HG02759 (cell line): Measurements from ENCODE around the gene SKOR2.
A peak's percentile ranks its signal among the peaks of the same experiment; 100 is the strongest.
"Not testable (repeated sequence)": the region's sequence is repeated elsewhere in the genome, so short reads cannot be mapped to it uniquely, and the experiment has no call there.

Experiments
- ATAC-seq: cut with Tn5 transposase; IDR thresholded peaks from one replicate; pipeline ENCODE4 v1.9.1; 2021; ENCODE audit warnings: mild to moderate bottlenecking, moderate library complexity; ENCODE audit not compliant: unreplicated experiment

SKOR2 gene

DNA sequence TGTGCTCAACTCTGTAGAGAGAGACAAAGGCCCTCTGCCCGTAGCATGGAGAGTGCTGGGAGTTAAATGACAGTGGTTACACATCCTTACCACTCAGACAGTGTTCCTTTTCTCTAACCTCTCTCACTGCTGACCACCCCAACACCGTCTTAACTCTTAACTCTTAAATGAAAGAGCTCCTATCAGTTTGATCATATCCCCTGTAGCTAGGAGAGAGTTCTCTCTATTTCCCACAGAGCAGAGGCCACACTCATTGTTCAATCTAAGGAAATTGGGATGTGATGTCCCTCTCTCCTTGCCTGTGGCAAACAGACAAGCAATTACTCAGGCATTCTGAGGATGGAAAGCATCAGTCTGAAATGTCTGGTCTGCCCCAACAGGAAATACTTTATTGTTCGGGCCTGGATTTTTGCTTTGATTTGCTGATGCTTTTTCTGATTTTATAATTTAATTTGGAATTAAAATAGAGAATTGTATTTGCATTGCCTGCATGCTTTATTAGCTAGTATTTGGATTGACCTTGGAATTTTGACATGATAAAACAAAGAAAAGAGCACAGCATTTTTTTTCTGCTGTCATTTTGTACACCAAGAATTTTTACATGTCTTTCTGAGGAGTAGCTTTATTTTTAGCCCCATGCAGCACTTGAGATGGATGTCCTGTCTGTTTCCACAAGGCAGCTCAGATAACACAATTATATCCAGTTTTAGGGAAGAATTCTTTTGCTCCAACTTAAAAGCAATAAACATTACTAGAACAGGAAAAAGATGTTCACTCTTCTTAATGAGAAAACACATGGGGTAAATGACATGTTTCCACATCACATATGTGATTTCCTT is 47.6 kb downstream of the SKOR2 start:
- no peak for ATAC-seq

DNA sequence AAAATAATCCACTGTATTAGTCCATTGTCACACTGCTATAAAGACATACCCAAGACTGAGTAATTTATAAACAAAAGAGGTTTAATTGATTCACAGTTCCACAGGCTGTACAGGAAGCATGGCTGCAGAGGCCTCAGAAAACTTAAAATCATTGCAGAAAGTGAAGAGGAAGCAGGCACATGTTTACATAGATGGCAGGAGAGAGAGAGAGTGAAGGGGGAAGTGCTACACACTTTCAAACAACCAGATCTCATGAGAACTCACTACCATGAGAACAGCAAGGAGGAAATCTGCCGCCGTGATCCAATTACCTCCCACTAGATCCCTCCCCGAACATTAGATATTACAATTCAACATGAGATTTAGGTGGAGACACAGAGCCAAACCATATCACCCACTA is 55.5 kb downstream of the SKOR2 start:
- ATAC-seq: not testable (repeated sequence)

GRCh38 chr18:47191961-47192360 is 59.5 kb downstream of the SKOR2 start:
- no peak for ATAC-seq

DNA sequence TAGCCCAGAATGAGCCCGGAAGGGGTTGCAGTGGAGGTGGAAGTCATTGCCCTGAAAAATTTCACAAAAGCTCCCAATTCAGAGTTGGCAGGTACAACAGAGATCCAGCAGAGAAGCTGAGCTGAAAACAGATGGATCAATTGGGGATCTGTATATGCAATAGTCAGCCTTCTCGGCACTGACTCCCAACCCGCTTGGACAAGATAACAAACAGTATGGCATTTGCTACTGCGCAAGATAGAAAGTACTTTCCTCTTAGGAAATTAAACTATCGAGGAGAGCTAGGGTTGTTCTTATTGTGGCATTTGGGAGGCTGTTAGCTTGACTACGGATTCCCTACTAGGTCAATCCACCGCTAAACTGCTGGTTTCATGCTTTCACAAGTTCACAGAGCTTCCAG is 63.7 kb downstream of the SKOR2 start:
- no peak for ATAC-seq

DNA sequence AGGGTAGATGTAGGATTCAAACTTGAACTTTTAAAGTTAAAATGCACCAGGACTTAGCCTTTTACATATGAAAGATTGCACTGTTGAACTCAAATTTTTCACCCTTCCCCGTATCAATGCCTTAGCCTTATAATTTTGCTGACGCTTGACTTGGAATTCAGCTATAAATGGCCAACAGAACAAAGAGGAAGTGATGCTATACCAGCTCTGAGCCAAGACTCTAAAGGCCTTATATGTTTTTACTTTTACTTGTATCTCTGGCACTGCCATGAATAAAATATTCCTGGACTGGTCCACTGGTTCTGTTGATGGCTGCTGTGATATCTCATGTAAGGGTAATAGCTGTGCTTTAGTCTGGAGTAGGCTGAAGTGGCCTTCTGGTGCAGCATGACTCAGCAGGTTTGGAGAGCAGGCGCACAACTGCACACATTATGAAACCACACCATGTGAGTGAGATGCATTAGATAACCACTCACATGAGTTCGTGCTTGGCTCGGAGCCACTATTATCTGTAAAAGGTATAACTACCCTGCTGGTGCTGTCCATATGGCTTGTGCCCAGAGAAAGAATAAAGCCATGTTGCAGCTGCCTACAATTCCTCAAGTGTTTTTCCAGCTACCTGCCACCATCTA is 66.9 kb downstream of the SKOR2 start:
- ATAC-seq: no peak

- ATAC-seq: not testable (repeated sequence)
Observed at GRCh38 chr18:47182156-47182555, 69.3 kb downstream of the SKOR2 start.

- no peak for ATAC-seq
Observed at GRCh38 chr18:47180765-47181164, 70.7 kb downstream of the SKOR2 start.

DNA sequence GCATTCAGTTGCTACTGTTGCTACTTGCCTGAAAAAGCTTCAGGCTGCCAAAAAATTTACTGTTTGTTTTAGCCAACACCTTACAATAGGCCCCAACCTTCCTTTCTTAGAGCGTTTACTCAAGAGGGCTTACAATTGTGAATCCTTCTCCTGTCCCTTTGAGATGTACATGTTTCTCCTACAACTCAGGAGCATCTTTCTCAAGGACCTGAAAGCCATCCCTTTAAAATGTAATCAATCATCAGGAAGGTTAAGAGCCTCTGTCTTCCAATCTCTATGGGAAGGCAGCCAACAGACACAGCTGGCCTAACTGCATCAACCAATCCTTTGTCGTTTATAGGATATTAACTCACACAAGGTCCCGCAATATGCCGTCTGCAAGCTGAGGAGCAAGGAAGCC is 71.9 kb downstream of the SKOR2 start:
- no peak for ATAC-seq

DNA sequence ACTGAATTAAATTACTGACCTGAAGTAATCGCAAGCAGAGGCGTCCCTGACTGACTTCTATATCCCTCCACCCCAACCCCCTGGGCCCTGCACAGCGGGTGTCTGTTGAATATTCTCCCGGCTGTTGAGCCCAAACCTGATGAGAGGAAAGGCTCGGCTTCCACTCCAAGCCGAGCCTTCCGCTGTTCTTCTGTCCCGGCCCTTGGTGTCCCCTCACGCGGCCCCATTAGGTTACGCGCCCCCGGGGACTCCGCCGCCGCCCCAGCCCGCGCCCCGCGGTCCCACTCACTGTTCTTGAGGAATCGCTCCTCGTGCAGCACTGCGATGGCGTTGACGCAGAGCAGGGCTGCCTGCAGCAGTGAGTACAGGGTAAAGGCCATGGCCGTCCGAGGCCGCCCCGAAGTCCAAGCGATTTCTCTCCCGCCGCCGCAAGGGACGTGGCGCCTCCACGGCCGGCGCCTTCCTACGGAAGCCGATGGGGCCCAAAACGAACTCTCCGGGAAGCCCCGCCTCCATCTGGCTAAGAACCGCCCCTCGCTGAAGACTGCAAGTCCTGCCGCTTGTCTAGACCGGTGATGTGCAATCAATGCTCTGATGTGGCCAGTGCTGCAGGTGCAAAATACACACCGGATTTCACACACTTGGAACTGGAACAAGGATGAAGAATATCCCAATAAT is 75.4 kb downstream of the SKOR2 start, which contains the start of gene IER3IP1:
IER3IP1 (minus strand) TSS at position 467 of the 678 bp plus-strand sequence; CDS start at position 380, 87 bp downstream.
- peak; percentile 92 for ATAC-seq

GRCh38 chr18:47175283-47175897 is 76.1 kb downstream of the SKOR2 start:
- ATAC-seq: peak; percentile 18

DNA sequence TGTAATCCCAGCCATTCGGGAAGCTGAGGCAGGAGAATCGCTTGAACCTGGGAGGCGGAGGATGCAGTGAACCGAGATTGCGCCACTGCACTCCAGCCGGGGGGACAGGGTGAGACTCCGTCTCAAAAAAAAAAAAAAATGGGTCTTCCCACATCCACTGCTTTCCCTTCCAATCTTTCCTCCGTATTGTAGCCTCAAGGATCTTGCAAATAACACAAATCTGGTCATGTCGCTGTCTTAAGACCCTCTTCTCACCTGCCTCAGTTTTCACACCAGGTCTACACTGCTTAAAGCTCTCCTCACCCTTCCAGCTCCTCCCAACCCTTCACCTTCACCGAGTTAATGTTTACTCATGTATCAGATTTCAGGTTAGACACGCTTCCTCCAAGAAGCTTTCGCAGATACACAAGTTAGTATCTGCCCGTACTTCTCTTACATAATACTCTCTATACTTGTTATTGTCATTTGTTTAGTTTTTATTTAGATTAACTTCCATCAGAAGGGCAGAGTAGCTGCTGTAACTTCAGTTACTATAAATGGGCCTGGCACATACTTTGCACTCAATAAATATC is 76.8 kb downstream of the SKOR2 start:
- no peak for ATAC-seq

DNA sequence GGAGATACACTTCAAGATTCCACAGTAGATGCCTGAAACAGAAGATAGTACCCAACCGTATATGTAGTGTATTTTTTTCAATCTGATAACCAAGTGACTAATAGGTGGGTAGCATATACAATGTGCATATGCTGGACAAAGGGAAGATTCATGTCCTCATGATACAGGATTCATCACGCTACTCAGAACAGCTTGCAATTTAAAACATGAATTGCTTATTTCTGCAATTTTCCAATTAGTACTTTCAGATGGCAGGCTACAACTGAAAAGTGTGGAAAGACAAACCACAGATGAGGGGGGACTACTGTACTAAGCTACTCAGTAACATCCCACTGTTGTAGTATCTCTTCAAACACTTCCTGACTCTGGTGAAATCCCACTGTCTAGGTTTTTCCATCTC is 79.0 kb downstream of the SKOR2 start:
- no peak for ATAC-seq

DNA sequence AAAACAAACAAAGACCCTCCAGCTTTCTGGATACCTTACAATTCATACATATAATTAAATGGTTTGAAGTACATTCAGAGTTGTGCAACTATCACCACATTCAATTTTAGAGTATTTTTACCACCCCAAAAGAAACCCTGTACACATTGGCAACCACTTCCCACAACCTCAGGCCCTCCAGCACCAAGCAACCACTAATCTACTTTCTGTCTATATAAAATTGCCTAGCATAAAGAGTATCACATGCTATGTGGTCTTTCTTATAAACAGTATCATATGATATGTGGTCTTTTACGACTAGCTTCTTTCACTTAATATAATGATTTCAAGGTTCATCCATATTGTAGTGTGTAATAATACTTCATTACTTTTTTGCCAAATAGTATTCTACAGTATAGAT is 82.5 kb downstream of the SKOR2 start:
- no peak for ATAC-seq

- ATAC-seq: no peak
Observed at GRCh38 chr18:47168509-47168908, 83.0 kb downstream of the SKOR2 start.

GRCh38 chr18:47166294-47166693 is 85.2 kb downstream of the SKOR2 start:
- no peak for ATAC-seq

GRCh38 chr18:47163241-47163640 is 88.2 kb downstream of the SKOR2 start:
- ATAC-seq: peak; percentile 90

DNA sequence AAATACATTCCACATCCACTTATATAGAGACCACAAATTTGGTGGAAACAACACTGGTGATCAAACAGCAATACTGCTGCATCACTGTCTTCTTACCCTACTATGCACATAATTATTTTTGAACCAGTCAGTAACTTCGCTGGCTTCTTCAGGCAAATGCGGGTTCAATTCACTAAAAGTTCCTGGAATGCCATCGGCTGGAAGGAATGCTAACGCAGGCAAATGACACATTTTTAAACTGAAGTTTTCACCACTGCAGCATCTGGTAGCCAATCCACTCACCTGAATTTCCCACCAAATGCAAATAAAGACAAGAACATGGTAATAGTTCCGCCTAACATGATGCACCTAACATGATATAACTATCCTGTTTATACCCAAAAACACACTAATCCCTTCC is 91.2 kb downstream of the SKOR2 start:
- ATAC-seq: no peak

DNA sequence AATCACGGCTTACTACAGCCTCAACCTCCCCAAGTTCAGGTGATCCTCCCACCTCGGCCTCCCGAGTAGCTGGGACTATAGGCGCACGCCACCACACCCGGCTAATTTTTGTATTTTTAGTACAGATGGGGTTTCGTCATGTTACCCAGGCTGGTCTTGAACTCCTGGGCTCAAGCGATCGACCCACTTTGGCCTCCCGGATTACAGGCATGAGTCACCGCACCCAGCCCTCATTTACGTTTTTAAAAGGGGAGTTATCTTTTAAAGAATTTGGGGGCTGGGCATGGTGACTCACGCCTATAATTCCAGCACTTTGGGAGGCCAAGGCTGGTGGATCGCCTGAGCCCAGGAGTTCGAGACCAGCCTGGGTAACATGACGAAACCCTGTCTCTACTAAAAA is 93.1 kb downstream of the SKOR2 start:
- not testable (repeated sequence) for ATAC-seq
